Measurements from ENCODE around the gene FOXP1. TPM values are rescaled to one million over a fixed set of nuclear protein-coding genes. Genes with fewer than 3 reads are reported as not detected.

The FOXP1 gene
- total RNA-seq, 4 donors from 2014 or later, result 13.2 to 46.6 (median 29.2) TPM

DNA sequence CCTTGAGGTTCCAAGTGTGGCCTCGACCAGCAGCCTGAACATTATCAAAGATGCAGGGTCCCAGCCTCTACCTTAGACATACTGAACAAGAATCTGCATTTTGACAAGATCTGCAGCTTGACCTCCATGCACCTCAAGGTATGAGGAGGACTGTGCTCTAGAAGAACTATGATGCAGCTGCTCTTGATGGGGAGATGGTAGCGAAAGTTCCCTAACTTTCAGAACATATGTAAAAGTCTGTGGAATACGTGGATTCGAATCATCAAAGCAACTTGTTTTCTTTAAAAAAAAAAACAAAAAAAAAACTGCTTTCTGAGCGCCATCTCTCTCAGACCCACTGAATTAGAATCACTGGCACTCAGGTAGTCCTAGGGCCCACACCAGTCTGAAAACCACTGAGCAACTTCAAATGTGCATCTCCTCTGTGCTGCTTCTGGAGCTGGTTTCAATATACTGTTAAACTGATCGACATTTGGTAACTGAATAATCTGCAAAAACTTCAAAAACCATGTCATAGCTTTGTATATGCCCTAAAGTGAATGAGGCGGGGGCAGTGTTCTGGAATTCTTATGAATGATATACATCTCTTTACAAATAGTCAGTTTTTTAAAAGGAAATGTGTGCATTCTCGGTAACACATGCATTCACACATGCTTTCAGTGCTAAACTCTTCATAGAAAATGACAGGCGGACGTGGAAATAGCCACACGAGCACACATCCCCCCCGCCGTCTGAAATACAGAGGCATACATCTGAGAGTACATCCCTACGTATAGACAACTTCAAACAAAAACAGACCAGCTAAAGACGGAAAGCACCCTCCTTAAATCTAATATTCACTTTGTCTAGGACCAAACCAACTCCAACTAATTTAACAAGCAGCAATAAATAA is 128.8 kb downstream of the FOXP1 start:
- intact Hi-C loops (cut with DNase I; ENCODE audit: low total_unique reads) (no loop called here), in situ Hi-C loops (cut with MboI; ENCODE audit: low sequenced_read_pairs in 4 of 4) (no loop called here)
- no peak for DNase-seq
- H3K9me3 ChIP-seq, result no peaks in the 10 kb centered on the region
- H3K36me3 ChIP-seq, result no peaks in the 10 kb centered on the region
- H3K27me3 ChIP-seq, result no peaks in the 10 kb centered on the region
- ATAC-seq, result no peak
- TF ChIP-seq POLR2A (IDR thresholded peaks at IDR 0.05), result no peak
- H3K4me1 ChIP-seq, result peaks cover 0 to 12% of the 10 kb centered on the region in 2 donors
- H3K27ac ChIP-seq, result no peak overlapping the region
- no peak overlapping the region for H3K4me3 ChIP-seq

- Histone ChIP-seq H3K36me3 (no peaks in the 10 kb centered on the region), H3K27ac (no peak overlapping the region), H3K4me3 (no peak overlapping the region), H3K9me3 (no peaks in the 10 kb centered on the region), H3K27me3 (no peaks in the 10 kb centered on the region), H3K4me1 (peaks cover 0 to 16% of the 10 kb centered on the region in 2 donors)
- no peak for DNase-seq
- intact Hi-C loops (cut with DNase I; ENCODE audit: low total_unique reads), result no loop called here
- TF ChIP-seq, protein P1, sequence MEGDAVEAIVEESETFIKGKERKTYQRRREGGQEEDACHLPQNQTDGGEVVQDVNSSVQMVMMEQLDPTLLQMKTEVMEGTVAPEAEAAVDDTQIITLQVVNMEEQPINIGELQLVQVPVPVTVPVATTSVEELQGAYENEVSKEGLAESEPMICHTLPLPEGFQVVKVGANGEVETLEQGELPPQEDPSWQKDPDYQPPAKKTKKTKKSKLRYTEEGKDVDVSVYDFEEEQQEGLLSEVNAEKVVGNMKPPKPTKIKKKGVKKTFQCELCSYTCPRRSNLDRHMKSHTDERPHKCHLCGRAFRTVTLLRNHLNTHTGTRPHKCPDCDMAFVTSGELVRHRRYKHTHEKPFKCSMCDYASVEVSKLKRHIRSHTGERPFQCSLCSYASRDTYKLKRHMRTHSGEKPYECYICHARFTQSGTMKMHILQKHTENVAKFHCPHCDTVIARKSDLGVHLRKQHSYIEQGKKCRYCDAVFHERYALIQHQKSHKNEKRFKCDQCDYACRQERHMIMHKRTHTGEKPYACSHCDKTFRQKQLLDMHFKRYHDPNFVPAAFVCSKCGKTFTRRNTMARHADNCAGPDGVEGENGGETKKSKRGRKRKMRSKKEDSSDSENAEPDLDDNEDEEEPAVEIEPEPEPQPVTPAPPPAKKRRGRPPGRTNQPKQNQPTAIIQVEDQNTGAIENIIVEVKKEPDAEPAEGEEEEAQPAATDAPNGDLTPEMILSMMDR (IDR thresholded peaks at IDR 0.05 in 4 of 5, conservative IDR thresholded peaks at IDR 0.05 in 1 of 5), result no peak
- no peak for TF ChIP-seq POLR2A (IDR thresholded peaks at IDR 0.05)
- in situ Hi-C loops (cut with MboI; ENCODE audit: low sequenced_read_pairs in 4 of 4), result no loop called here
- ATAC-seq, result no peak
Observed at GRCh38 chr3:71453822-71454511, 129.6 kb downstream of the FOXP1 start.

DNA sequence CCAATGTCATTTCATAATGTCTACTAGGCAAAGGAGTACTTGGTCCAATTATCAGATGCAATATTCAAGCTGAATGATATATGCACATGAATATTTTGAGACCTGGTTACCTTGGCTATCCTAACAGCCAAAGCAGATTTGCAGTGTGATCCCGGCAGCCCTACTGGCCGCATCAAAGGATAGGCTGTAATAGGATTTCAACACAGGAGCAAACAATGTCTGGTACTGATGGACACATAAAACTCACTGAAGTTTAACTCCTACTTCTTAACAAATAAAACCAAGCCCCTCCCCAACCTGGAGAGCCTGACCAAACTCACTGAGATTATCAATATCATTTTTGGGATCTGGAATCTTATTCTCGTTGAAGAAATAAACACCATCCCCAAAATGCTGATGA is 130.2 kb downstream of the FOXP1 start:
- Histone ChIP-seq H3K27me3 (no peaks in the 10 kb centered on the region), H3K4me1 (peaks cover 0 to 18% of the 10 kb centered on the region in 2 donors), H3K4me3 (no peak overlapping the region), H3K36me3 (no peaks in the 10 kb centered on the region), H3K9me3 (no peaks in the 10 kb centered on the region), H3K27ac (no peak overlapping the region)
- ATAC-seq (no peak), DNase-seq (no peak)
- intact Hi-C loops (cut with DNase I; ENCODE audit: low total_unique reads) (no loop called here), in situ Hi-C loops (cut with MboI; ENCODE audit: low sequenced_read_pairs in 4 of 4) (no loop called here)
- TF ChIP-seq, protein P1 (IDR thresholded peaks at IDR 0.05 in 4 of 5, conservative IDR thresholded peaks at IDR 0.05 in 1 of 5), result no peak
- no peak for TF ChIP-seq POLR2A (IDR thresholded peaks at IDR 0.05)

- no peak for DNase-seq
- no peak for TF ChIP-seq POLR2A (IDR thresholded peaks at IDR 0.05)
- TF ChIP-seq, protein P1 (IDR thresholded peaks at IDR 0.05 in 4 of 5, conservative IDR thresholded peaks at IDR 0.05 in 1 of 5), result no peak
- ATAC-seq, result no peak
- in situ Hi-C loops (cut with MboI; ENCODE audit: low sequenced_read_pairs in 4 of 4) (no loop called here), intact Hi-C loops (cut with DNase I; ENCODE audit: low total_unique reads) (no loop called here)
- Histone ChIP-seq H3K27ac (no peak overlapping the region), H3K27me3 (no peaks in the 10 kb centered on the region), H3K9me3 (no peaks in the 10 kb centered on the region), H3K4me3 (no peak overlapping the region), H3K4me1 (peaks cover 4 to 33% of the 10 kb centered on the region in 2 donors), H3K36me3 (no peaks in the 10 kb centered on the region)
Observed at GRCh38 chr3:71451812-71452211, 131.7 kb downstream of the FOXP1 start.

DNA sequence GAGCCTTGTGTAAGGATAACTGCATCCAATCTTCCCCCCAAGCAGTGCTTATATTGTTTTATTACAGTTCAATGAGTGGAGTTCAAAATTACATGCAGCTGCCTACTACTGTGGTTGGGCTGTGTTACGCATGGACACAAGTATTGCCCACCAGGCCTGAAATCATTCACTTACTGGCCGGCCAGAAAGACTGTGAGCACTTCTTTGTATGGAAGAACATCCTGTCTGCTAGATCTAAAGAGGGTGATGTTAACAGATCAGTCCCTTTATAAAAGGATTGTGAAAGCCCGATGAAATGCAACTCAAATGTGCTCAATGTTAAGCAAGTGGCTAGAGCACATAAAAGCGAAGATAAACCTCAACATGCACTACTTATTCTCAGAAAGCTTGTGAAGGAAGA is 132.5 kb downstream of the FOXP1 start:
- ATAC-seq, result no peak

More for the DNA sequence above, 132.5 kb downstream of the FOXP1 start:
- Histone ChIP-seq H3K27ac (no peak overlapping the region), H3K36me3 (no peaks in the 10 kb centered on the region), H3K4me3 (no peak overlapping the region), H3K4me1 (peaks cover 4 to 40% of the 10 kb centered on the region in 2 donors), H3K27me3 (no peaks in the 10 kb centered on the region), H3K9me3 (no peaks in the 10 kb centered on the region)
- in situ Hi-C loops (cut with MboI; ENCODE audit: low sequenced_read_pairs in 4 of 4) (no loop called here), intact Hi-C loops (cut with DNase I; ENCODE audit: low total_unique reads) (no loop called here)
- no peak for TF ChIP-seq POLR2A (IDR thresholded peaks at IDR 0.05)
- TF ChIP-seq, protein P1 (IDR thresholded peaks at IDR 0.05 in 4 of 5, conservative IDR thresholded peaks at IDR 0.05 in 1 of 5), result no peak
- no peak for DNase-seq
